PC-3 (cell line): Measurements from ENCODE around the gene NAV2.

Experiments
- EZH2 ChIP-seq: fragments of 300-600 bp; sonication (generic); IDR thresholded peaks from one replicate; pipeline ENCODE4 v1.6.1; 2017; ENCODE audit warnings: antibody characterized with exemption, mild to moderate bottlenecking, low read length; ENCODE audit not compliant: unreplicated experiment
- TF ChIP-seq, protein P1 (sequence below): fragments of 300-600 bp; sonication (generic); conservative IDR thresholded peaks from 2 replicates; pipeline ENCODE4 v1.5.1; 2017; ENCODE audit warnings: antibody characterized with exemption, low read depth, mild to moderate bottlenecking, low read length

DNA sequence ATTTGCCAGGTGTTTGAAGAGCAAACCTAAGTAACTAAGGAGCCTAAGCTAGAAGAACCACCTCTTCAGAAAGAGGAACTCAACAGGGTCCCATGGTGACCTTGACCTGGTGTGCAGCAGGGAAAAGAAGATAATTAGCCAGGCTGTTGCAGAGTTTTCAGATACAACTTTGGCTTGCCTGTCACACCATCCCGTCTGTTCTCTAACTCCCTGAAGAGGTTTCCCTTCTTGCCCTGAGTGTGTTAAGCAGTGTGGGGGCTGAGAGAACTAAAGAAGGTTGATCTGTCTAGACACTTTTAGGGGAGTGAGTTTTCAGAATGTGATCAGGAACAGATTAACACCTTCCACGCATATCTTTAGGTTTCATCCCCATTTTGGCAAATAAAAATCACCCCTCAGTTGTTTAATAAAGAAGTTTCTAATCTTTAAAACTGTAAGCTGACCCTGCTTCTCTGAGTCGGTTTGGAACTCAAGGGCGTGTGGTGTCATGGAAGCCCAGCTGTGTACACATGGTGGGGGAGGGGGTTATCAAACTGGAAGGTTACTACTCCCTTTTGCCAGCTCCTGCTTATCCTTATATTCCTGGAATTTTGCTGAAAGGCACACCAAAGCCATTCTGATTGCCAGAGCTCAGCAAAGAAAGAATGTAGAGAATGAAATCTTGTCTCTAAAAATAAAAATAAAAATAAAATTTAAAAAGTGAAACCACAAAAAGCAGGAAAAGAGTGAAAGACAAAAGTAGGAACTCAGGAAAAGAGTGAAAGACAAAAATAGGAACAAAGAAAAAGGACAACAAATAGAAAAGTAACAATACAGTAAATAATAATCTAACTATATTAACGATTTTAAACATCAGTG is 377.4 kb downstream of the NAV2 start:
- TF ChIP-seq, protein P1, sequence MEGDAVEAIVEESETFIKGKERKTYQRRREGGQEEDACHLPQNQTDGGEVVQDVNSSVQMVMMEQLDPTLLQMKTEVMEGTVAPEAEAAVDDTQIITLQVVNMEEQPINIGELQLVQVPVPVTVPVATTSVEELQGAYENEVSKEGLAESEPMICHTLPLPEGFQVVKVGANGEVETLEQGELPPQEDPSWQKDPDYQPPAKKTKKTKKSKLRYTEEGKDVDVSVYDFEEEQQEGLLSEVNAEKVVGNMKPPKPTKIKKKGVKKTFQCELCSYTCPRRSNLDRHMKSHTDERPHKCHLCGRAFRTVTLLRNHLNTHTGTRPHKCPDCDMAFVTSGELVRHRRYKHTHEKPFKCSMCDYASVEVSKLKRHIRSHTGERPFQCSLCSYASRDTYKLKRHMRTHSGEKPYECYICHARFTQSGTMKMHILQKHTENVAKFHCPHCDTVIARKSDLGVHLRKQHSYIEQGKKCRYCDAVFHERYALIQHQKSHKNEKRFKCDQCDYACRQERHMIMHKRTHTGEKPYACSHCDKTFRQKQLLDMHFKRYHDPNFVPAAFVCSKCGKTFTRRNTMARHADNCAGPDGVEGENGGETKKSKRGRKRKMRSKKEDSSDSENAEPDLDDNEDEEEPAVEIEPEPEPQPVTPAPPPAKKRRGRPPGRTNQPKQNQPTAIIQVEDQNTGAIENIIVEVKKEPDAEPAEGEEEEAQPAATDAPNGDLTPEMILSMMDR, result no peak
- no peak for TF ChIP-seq EZH2
